Coronary artery (tissue), 2 donors: ENCODE data around the gene DUSP15.

Experiments
- DNase-seq: peaks from one replicate; pipeline ENCODE4 v3.0.0-alpha.2; 2017; ENCODE audit warnings: low spot score
- H3K27ac ChIP-seq, 2 donors: fragments of 200-600 bp; sonication (generic); one replicate each; pipeline ENCODE4 v1.5.1; 2016 to 2019
- H3K4me3 ChIP-seq: fragments of 200-600 bp; sonication (generic); 2 replicates; pipeline ENCODE4 v1.5.1; 2016; ENCODE audit warnings: mild to moderate bottlenecking, moderate library complexity
- TF ChIP-seq, protein P1 (sequence below): fragments of 200-600 bp; sonication (generic); IDR thresholded peaks from one replicate; pipeline ENCODE4 v1.5.1; 2019; ENCODE audit warnings: antibody characterized with exemption

Gene DUSP15

DNA sequence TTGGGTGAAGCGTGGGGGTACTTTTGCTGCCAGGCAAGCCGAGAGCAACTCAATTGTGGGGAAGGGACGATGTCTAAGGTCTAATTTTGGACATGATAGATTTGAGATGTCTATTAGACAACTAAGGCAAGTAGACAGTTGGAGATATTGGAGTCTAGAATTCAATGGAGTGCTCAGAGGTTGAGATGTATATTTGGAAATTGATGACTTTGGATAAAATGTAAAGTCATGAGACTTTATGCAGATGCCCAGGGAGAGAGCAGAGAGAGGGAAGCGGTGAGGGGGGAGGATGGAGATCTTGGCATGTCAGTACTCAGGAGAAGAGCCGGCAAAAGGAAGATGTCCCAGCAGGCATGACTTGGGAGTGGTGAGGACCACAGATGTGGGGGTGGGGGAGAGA, 44.3 kb downstream of the DUSP15 start:
- no peak for DNase-seq
- Histone ChIP-seq H3K4me3 (no peak overlapping the region), H3K27ac (no peak overlapping the region)
- TF ChIP-seq, protein P1, sequence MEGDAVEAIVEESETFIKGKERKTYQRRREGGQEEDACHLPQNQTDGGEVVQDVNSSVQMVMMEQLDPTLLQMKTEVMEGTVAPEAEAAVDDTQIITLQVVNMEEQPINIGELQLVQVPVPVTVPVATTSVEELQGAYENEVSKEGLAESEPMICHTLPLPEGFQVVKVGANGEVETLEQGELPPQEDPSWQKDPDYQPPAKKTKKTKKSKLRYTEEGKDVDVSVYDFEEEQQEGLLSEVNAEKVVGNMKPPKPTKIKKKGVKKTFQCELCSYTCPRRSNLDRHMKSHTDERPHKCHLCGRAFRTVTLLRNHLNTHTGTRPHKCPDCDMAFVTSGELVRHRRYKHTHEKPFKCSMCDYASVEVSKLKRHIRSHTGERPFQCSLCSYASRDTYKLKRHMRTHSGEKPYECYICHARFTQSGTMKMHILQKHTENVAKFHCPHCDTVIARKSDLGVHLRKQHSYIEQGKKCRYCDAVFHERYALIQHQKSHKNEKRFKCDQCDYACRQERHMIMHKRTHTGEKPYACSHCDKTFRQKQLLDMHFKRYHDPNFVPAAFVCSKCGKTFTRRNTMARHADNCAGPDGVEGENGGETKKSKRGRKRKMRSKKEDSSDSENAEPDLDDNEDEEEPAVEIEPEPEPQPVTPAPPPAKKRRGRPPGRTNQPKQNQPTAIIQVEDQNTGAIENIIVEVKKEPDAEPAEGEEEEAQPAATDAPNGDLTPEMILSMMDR: no peak

DNA sequence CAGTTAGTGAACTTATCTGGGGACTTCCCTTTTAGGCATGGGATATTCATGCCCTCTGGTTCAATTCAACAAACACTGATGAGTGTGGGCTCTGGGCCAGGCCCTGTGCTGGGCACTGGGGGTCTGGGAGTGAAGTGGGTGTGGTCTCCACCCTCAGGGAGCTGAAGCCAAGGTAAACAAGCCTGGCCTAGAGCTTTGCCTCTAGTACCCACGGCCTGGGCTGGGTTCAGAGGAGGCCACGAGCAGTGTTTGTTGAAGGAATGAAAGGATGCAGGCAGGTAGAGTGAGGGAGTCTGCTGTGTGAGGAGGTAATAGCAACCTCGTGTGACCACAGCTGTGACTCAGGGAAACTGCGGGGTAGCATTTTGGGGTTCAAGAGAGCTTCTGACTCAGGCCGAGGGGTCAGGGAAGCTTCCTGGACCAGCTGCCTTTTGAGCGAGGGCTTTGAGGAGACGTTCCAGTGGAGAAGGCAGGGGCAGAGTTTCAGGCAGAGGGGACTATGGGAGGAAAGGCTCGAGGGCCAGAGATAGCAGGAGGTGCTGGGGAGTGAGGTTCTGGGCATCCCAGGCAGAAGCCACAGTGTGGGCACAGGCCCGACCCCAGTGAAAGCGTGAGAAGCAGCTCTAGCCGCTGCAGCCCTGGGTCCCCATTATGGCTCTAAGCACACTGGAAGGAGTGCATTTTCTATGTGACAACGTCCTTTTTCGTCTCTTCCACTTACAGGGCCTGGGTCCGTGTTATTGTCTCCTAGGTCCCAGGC, 45.6 kb downstream of the DUSP15 start:
- no peak for DNase-seq
- H3K27ac ChIP-seq: no peak overlapping the region
- TF ChIP-seq, protein P1: no peak
- H3K4me3 ChIP-seq: no peak overlapping the region

DNA sequence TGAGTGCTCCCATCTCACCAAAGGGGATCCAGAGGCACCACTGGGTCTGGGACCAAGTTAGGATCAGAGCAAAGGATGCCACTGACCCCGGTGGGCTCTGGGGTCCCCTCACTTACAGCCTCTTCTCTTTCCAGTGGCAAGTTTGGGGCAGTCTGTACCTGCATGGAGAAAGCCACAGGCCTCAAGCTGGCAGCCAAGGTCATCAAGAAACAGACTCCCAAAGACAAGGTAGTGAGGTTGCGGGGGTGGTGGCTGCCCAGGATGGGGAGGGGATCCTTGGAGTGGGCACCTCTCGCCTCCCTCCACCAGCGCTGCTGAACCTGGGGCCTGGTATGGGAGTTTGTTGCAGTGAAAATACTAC, 46.2 kb downstream of the DUSP15 start:
- TF ChIP-seq, protein P1: no peak
- Histone ChIP-seq H3K27ac (peak overlapping the region in 1 of 2 donors; percentile 90), H3K4me3 (no peak overlapping the region)
- no peak for DNase-seq

DNA sequence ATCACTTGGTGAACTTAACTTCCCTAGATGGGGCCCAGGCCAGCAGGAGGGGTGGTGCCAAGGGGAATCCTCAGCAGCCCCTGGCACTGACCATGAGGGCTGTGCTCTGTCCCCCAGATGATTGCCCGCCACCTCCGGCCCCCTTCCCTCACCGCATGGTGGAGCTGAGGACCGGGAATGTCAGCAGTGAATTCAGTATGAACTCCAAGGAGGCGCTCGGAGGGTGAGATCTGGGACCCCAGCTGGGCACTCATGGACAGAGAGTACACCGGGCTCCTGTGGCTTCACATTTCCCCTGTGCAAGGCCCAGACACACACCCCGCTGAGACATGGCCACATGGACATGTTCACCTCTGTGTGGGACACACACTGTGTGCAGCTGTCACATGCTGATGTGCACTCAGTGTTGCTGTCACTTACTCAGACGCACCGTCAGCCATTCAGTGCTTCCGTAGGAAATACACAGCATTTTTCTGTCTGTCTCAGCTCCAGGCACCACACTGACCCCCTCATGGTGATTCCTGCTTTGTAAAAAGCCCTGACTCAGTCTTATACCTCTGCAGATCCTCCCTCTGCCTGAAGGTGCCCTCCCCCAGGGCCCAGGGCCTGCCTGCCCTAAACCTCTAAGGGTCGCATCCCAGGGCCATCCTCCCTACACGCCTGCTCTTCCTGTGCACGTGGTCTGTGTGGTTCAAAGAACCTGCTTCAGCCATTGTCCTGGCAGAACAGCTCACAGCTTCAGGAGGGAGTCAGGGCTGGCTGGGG, 46.8 kb downstream of the DUSP15 start:
- peak overlapping the region; percentile 64 to 90 for H3K27ac ChIP-seq
- DNase-seq: no peak
- H3K4me3 ChIP-seq: peak overlapping the region; percentile 52
- TF ChIP-seq, protein P1: no peak

DNA sequence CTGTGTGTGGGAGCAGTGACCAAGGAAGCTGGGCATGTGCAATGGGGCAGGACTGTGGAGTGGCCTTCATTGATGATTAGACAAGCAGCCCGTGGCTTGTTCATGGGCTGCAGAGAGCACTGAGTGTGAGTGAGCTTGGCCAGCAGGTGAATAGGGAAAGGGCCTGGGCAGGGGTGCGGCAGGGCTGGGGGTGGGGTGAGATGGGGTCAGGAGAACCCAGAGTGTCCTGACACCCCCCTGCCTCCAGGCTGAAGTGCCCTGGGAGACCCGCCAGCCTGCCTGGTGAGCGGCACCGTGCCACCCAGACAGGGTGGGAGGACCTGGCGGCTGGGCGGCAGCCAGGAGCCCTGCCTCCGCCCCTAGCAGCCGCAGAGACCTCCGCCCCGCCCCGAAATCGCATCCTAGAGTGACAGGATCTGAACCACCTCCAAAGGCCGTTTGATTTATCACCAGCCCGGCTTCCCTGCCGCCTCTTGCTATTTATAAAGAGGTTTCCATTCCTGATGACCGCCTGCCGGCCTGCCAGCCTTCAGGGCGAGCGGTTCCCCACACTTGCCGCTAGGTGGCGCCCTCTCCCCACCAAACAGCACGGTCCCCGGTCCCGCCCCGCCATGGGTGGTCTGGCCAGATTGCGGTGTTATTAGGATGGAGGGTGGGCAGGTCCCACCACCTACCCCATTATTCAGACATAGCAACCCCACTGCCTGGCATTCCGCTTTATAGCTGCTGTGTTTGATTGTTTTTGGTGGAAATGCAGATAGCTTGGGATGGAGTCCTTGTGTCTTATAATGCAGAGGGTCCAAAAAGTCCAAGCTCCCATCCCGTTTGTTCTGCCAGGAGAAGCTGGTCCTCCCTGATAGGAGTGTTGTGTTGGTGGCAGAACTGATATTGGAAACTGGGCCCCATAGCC, 47.7 kb downstream of the DUSP15 start:
- TF ChIP-seq, protein P1: peak; percentile 92
- H3K4me3 ChIP-seq: peak overlapping the region; percentile 52
- peak overlapping the region; percentile 64 to 90 for H3K27ac ChIP-seq

DNA sequence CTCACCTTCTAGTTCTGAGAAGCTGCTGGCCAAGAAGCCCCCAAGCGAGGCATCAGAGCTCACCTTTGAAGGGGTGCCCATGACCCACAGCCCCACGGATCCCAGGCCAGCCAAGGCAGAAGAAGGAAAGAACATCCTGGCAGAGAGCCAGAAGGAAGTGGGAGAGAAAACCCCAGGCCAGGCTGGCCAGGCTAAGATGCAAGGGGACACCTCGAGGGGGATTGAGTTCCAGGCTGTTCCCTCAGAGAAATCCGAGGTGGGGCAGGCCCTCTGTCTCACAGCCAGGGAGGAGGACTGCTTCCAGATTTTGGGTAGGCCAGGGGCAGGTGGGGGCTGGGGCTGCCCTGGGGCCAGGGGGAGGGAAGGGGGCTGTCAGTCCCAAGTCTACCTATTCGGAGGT, 48.9 kb downstream of the DUSP15 start:
- TF ChIP-seq, protein P1: no peak
- DNase-seq: no peak
- Histone ChIP-seq H3K4me3 (no peak overlapping the region), H3K27ac (peak overlapping the region; percentile 26 to 80)

More for the DNA sequence above, 47.7 kb downstream of the DUSP15 start:
- peak; percentile 90 for DNase-seq
